Esophagus muscularis mucosa (tissue), 3 donors: ENCODE measurements around the gene WDFY2.

ENCODE experiments used
- CTCF ChIP-seq, 3 experiments: fragments of 200-600 bp in 2 of 3; fragments of 450-650 bp in 1 of 3; sonication (generic) in 2 of 3; IDR thresholded peaks; one replicate each; pipeline ENCODE4 v1.5.1; 2017 to 2019; ENCODE audit warnings: antibody characterized with exemption in 3 of 3, mild to moderate bottlenecking in 2 of 3, moderate library complexity in 1 of 3
- EP300 ChIP-seq: sonication (generic); formaldehyde crosslinking; IDR thresholded peaks from one replicate; pipeline ENCODE4 v1.6.1; 2017; ENCODE audit warnings: antibody characterized with exemption

- no peak for TF ChIP-seq CTCF (IDR thresholded peaks at IDR 0.05)
- no peak for TF ChIP-seq EP300
These were observed 48.5 kb downstream of the WDFY2 start for GRCh38 chr13:51632591-51633362.
